ENCODE results near the gene PTGFRN. TPM values are rescaled to one million over a fixed set of nuclear protein-coding genes. Genes with fewer than 3 reads are reported as not detected.

The PTGFRN gene
- polyA plus RNA-seq, 6 donors from 2014 or later, result not detected

GRCh38 chr1:117000142-117000541 is 90.4 kb downstream of the PTGFRN start:
- peaks cover 5 to 23% (median 11%) of the 10 kb centered on the region in 3 donors for H3K4me1 Mint-ChIP-seq
- no peaks in the 10 kb centered on the region for H3K27me3 Mint-ChIP-seq
- H3K27ac Mint-ChIP-seq, result peak overlapping the region in 2 of 6 donors; percentile 43 to 92
- ATAC-seq (ENCODE audit: low read depth in 2 of 2), result no peak
- H3K36me3 Mint-ChIP-seq, result no peaks in the 10 kb centered on the region
- H3K9me3 Mint-ChIP-seq, result no peaks in the 10 kb centered on the region
- DNase-seq, result no peak
- H3K4me3 Mint-ChIP-seq, result no peak overlapping the region

GRCh38 chr1:117001254-117001927 is 91.7 kb downstream of the PTGFRN start, which contains the start of gene CD101:
Gene CD101 (plus strand): TSS chr1:117001760. CDS start chr1:117001818, 58 bp downstream.
- DNase-seq, result peak; percentile 6
- peaks cover 5 to 23% (median 11%) of the 10 kb centered on the region in 3 donors for H3K4me1 Mint-ChIP-seq

GRCh38 chr1:117003223-117003875 is 93.6 kb downstream of the PTGFRN start:
- H3K4me3 Mint-ChIP-seq, result no peak overlapping the region
- no peak for ATAC-seq (ENCODE audit: low read depth in 2 of 2)
- no peak for DNase-seq
- peaks cover 5 to 23% (median 11%) of the 10 kb centered on the region in 3 donors for H3K4me1 Mint-ChIP-seq
- H3K27me3 Mint-ChIP-seq, result no peaks in the 10 kb centered on the region
- no peak overlapping the region for H3K27ac Mint-ChIP-seq
- H3K36me3 Mint-ChIP-seq, result no peaks in the 10 kb centered on the region
- no peaks in the 10 kb centered on the region for H3K9me3 Mint-ChIP-seq

More at GRCh38 chr1:117001254-117001927, 91.7 kb downstream of the PTGFRN start, which contains the start of gene CD101:
- Mint-ChIP-seq H3K9me3 (no peaks in the 10 kb centered on the region), H3K4me3 (peak within 1 kb of the TSS in 2 of 8 donors; percentile 1 to 9), H3K36me3 (no peaks in the 10 kb centered on the region), H3K27me3 (no peaks in the 10 kb centered on the region), H3K27ac (peak within 1 kb of the TSS in 5 of 6 donors; percentile 29 to 62 (median 53))
- peak; percentile 34 to 41 for ATAC-seq (ENCODE audit: low read depth in 2 of 2)

GRCh38 chr1:117007719-117008013 is 98.0 kb downstream of the PTGFRN start:
- Mint-ChIP-seq H3K4me3 (no peak overlapping the region), H3K27me3 (no peaks in the 10 kb centered on the region), H3K4me1 (peaks cover 0 to 3% (median 0%) of the 10 kb centered on the region in 3 donors), H3K9me3 (no peaks in the 10 kb centered on the region), H3K27ac (no peak overlapping the region), H3K36me3 (no peaks in the 10 kb centered on the region)
- DNase-seq (no peak), ATAC-seq (ENCODE audit: low read depth in 2 of 2) (no peak)

- H3K27ac Mint-ChIP-seq, result peak overlapping the region in 1 of 6 donors; percentile 48
- no peak overlapping the region for H3K4me3 Mint-ChIP-seq
- no peaks in the 10 kb centered on the region for H3K27me3 Mint-ChIP-seq
- H3K9me3 Mint-ChIP-seq, result no peaks in the 10 kb centered on the region
- H3K4me1 Mint-ChIP-seq, result no peaks in the 10 kb centered on the region
- H3K36me3 Mint-ChIP-seq, result no peaks in the 10 kb centered on the region
- no peak for DNase-seq
- ATAC-seq (ENCODE audit: low read depth in 2 of 2), result no peak
Observed at GRCh38 chr1:117008656-117009055, 98.9 kb downstream of the PTGFRN start.

GRCh38 chr1:117009132-117009531 is 99.4 kb downstream of the PTGFRN start:
- ATAC-seq (ENCODE audit: low read depth in 2 of 2) (no peak), DNase-seq (no peak)
- Mint-ChIP-seq H3K9me3 (no peaks in the 10 kb centered on the region), H3K27ac (no peak overlapping the region), H3K36me3 (no peaks in the 10 kb centered on the region), H3K4me3 (no peak overlapping the region), H3K27me3 (no peaks in the 10 kb centered on the region), H3K4me1 (no peaks in the 10 kb centered on the region)

GRCh38 chr1:117010310-117010969 is 100.7 kb downstream of the PTGFRN start:
- Mint-ChIP-seq H3K9me3 (no peaks in the 10 kb centered on the region), H3K4me3 (no peak overlapping the region), H3K27ac (no peak overlapping the region), H3K36me3 (no peaks in the 10 kb centered on the region), H3K4me1 (no peaks in the 10 kb centered on the region), H3K27me3 (no peaks in the 10 kb centered on the region)
- ATAC-seq (ENCODE audit: low read depth in 2 of 2), result no peak
- DNase-seq, result no peak

- ATAC-seq (ENCODE audit: low read depth in 2 of 2) (no peak), DNase-seq (no peak)
- H3K4me3 Mint-ChIP-seq, result no peak overlapping the region
- H3K27me3 Mint-ChIP-seq, result no peaks in the 10 kb centered on the region
- no peaks in the 10 kb centered on the region for H3K4me1 Mint-ChIP-seq
- no peaks in the 10 kb centered on the region for H3K9me3 Mint-ChIP-seq
- H3K27ac Mint-ChIP-seq, result no peak overlapping the region
- H3K36me3 Mint-ChIP-seq, result no peaks in the 10 kb centered on the region
Observed at GRCh38 chr1:117011334-117011733, 101.6 kb downstream of the PTGFRN start.

GRCh38 chr1:117013309-117013858 is 103.7 kb downstream of the PTGFRN start:
- H3K27ac Mint-ChIP-seq, result no peak overlapping the region
- H3K4me3 Mint-ChIP-seq, result no peak overlapping the region
- no peaks in the 10 kb centered on the region for H3K4me1 Mint-ChIP-seq
- DNase-seq (no peak), ATAC-seq (ENCODE audit: low read depth in 2 of 2) (no peak)
- no peaks in the 10 kb centered on the region for H3K27me3 Mint-ChIP-seq
- no peaks in the 10 kb centered on the region for H3K36me3 Mint-ChIP-seq
- no peaks in the 10 kb centered on the region for H3K9me3 Mint-ChIP-seq

GRCh38 chr1:117014209-117014608 is 104.5 kb downstream of the PTGFRN start:
- Mint-ChIP-seq H3K36me3 (no peaks in the 10 kb centered on the region), H3K27me3 (no peaks in the 10 kb centered on the region), H3K9me3 (no peaks in the 10 kb centered on the region), H3K27ac (no peak overlapping the region), H3K4me1 (no peaks in the 10 kb centered on the region), H3K4me3 (no peak overlapping the region)
- no peak for ATAC-seq (ENCODE audit: low read depth in 2 of 2)
- no peak for DNase-seq

- Mint-ChIP-seq H3K27me3 (no peaks in the 10 kb centered on the region), H3K4me1 (no peaks in the 10 kb centered on the region), H3K9me3 (no peaks in the 10 kb centered on the region), H3K4me3 (no peak overlapping the region), H3K36me3 (no peaks in the 10 kb centered on the region), H3K27ac (no peak overlapping the region)
- DNase-seq (no peak), ATAC-seq (ENCODE audit: low read depth in 2 of 2) (no peak)
Observed at GRCh38 chr1:117015724-117016123, 106.0 kb downstream of the PTGFRN start.

GRCh38 chr1:117017062-117017461 is 107.3 kb downstream of the PTGFRN start:
- DNase-seq (no peak), ATAC-seq (ENCODE audit: low read depth in 2 of 2) (no peak)
- Mint-ChIP-seq H3K9me3 (no peaks in the 10 kb centered on the region), H3K4me1 (no peaks in the 10 kb centered on the region), H3K36me3 (no peaks in the 10 kb centered on the region), H3K27ac (no peak overlapping the region), H3K4me3 (no peak overlapping the region), H3K27me3 (no peaks in the 10 kb centered on the region)

GRCh38 chr1:117017648-117018047 is 107.9 kb downstream of the PTGFRN start:
- Mint-ChIP-seq H3K4me1 (no peaks in the 10 kb centered on the region), H3K4me3 (no peak overlapping the region), H3K27me3 (no peaks in the 10 kb centered on the region), H3K36me3 (no peaks in the 10 kb centered on the region), H3K9me3 (no peaks in the 10 kb centered on the region), H3K27ac (peak overlapping the region in 1 of 6 donors; percentile 5)
- DNase-seq (no peak), ATAC-seq (ENCODE audit: low read depth in 2 of 2) (no peak)
